ENCODE data around the gene BDP1.
"Not testable (repeated sequence)": the region's sequence is repeated elsewhere in the genome, so short reads cannot be mapped to it uniquely, and the experiment has no call there.

The BDP1 gene

GRCh38 chr5:71460693-71461092, 5.2 kb downstream of the BDP1 start:
- no peak for DNase-seq (ENCODE audit: low read depth in 2 of 2)

- DNase-seq (ENCODE audit: low read depth in 2 of 2) = no peak
Observed at GRCh38 chr5:71461360-71461759, 5.9 kb downstream of the BDP1 start.

- DNase-seq (ENCODE audit: low read depth in 2 of 2) = no peak
Observed at GRCh38 chr5:71471193-71471592, 15.7 kb downstream of the BDP1 start.

GRCh38 chr5:71475788-71476384, 20.4 kb downstream of the BDP1 start:
- DNase-seq (ENCODE audit: low read depth in 2 of 2) = no peak

GRCh38 chr5:71481441-71481840, 26.0 kb downstream of the BDP1 start:
- no peak for DNase-seq (ENCODE audit: low read depth in 2 of 2)

- no peak for DNase-seq (ENCODE audit: low read depth in 2 of 2)
Observed at GRCh38 chr5:71482132-71482531, 26.7 kb downstream of the BDP1 start.

- DNase-seq (ENCODE audit: low read depth in 2 of 2) = no peak
Observed at GRCh38 chr5:71483355-71483754, 27.9 kb downstream of the BDP1 start.

GRCh38 chr5:71492817-71493615, 37.6 kb downstream of the BDP1 start:
- DNase-seq (ENCODE audit: low read depth in 2 of 2) = no peak

GRCh38 chr5:71494202-71494601, 38.8 kb downstream of the BDP1 start:
- DNase-seq (ENCODE audit: low read depth in 2 of 2) = not testable (repeated sequence)

GRCh38 chr5:71498756-71499155, 43.3 kb downstream of the BDP1 start:
- not testable (repeated sequence) for DNase-seq (ENCODE audit: low read depth in 2 of 2)

GRCh38 chr5:71503536-71503935, 48.1 kb downstream of the BDP1 start:
- no peak for DNase-seq (ENCODE audit: low read depth in 2 of 2)

GRCh38 chr5:71522151-71522550, 66.7 kb downstream of the BDP1 start:
- DNase-seq (ENCODE audit: low read depth in 2 of 2) = no peak

GRCh38 chr5:71525611-71526010, 70.2 kb downstream of the BDP1 start:
- DNase-seq (ENCODE audit: low read depth in 2 of 2) = not testable (repeated sequence)

- DNase-seq (ENCODE audit: low read depth in 2 of 2) = no peak
Observed at GRCh38 chr5:71528206-71528605, 72.8 kb downstream of the BDP1 start.

- DNase-seq (ENCODE audit: low read depth in 2 of 2) = no peak
Observed at GRCh38 chr5:71529682-71530081, 74.2 kb downstream of the BDP1 start.

GRCh38 chr5:71533142-71533541, 77.7 kb downstream of the BDP1 start:
- DNase-seq (ENCODE audit: low read depth in 2 of 2) = no peak

- DNase-seq (ENCODE audit: low read depth in 2 of 2) = no peak
Observed at GRCh38 chr5:71533615-71534014, 78.2 kb downstream of the BDP1 start.

- DNase-seq (ENCODE audit: low read depth in 2 of 2) = no peak
Observed at GRCh38 chr5:71537687-71538086, 82.2 kb downstream of the BDP1 start.

- DNase-seq (ENCODE audit: low read depth in 2 of 2) = not testable (repeated sequence)
Observed at GRCh38 chr5:71550885-71551284, 95.4 kb downstream of the BDP1 start.

- DNase-seq (ENCODE audit: low read depth in 2 of 2) = not testable (repeated sequence)
Observed at GRCh38 chr5:71551582-71551981, 96.1 kb downstream of the BDP1 start.

- DNase-seq (ENCODE audit: low read depth in 2 of 2) = not testable (repeated sequence)
Observed at GRCh38 chr5:71552026-71552749, 96.7 kb downstream of the BDP1 start.

- no peak for DNase-seq (ENCODE audit: low read depth in 2 of 2)
Observed at GRCh38 chr5:71563161-71563560, 107.7 kb downstream of the BDP1 start.

GRCh38 chr5:71564895-71565294, 109.4 kb downstream of the BDP1 start:
- no peak for DNase-seq (ENCODE audit: low read depth in 2 of 2)

Measured in stimulated activated CD4-positive, alpha-beta T cell treated with anti-CD3 and anti-CD28 coated beads, Interleukin-15, amount 100 ng/mL, for 48 hours (primary cell).